ENCODE measurements around the gene GTF2A1. TPM values are rescaled to one million over a fixed set of nuclear protein-coding genes. Genes with fewer than 3 reads are reported as not detected.
A peak's percentile ranks its signal among the peaks of the same experiment; 100 is the strongest.

The GTF2A1 gene
- total and polyA plus RNA-seq, 4 donors, result 4.5 to 40.8 (median 16.7) TPM

- no peak for TF ChIP-seq CTCF (IDR thresholded peaks at IDR 0.05; ENCODE audit: control extremely low read depth, extremely low read depth)
- no peak overlapping the region for H3K4me3 ChIP-seq
- ATAC-seq (ENCODE audit: insufficient read depth, low FRiP score) (no peak), DNase-seq (no peak)
- peaks cover 0 to 1% (median 0%) of the 10 kb centered on the region in 4 donors for H3K36me3 ChIP-seq (ENCODE audit: control insufficient read depth in 4 of 4, insufficient read depth in 4 of 4, low read length in 4 of 4)
- H3K27ac ChIP-seq (ENCODE audit: low read depth in 1 of 2, low read length in 1 of 2), result no peak overlapping the region
- H3K4me1 ChIP-seq (ENCODE audit: control insufficient read depth in 5 of 5, insufficient read depth in 5 of 5, low read length in 5 of 5), result no peaks in the 10 kb centered on the region
- no peaks in the 10 kb centered on the region for H3K27me3 ChIP-seq (ENCODE audit: control insufficient read depth in 3 of 3, insufficient read depth in 3 of 3, low read length in 2 of 3)
- 83 to 94% methylated on average over 4 of the region's 4 CpGs for WGBS, 2 donors
- H3K9me3 ChIP-seq (ENCODE audit: control insufficient read depth in 4 of 4, insufficient read depth in 3 of 4, low read length in 3 of 4), result no peaks in the 10 kb centered on the region
- no peak overlapping the region for H3K9ac ChIP-seq (ENCODE audit: insufficient read depth in 1 of 2, low read length in 2 of 2)
These were observed 43.1 kb upstream of the GTF2A1 start for GRCh38 chr14:81263777-81264410.

GRCh38 chr14:81261176-81261575 lies 40.4 kb upstream of the GTF2A1 start:
- H3K27ac ChIP-seq (ENCODE audit: low read depth in 1 of 2, low read length in 1 of 2), result no peak overlapping the region
- H3K9ac ChIP-seq (ENCODE audit: insufficient read depth in 1 of 2, low read length in 2 of 2), result no peak overlapping the region
- no peaks in the 10 kb centered on the region for H3K36me3 ChIP-seq (ENCODE audit: control insufficient read depth in 4 of 4, insufficient read depth in 4 of 4, low read length in 4 of 4)
- ATAC-seq (ENCODE audit: insufficient read depth, low FRiP score), result no peak
- DNase-seq, result peak in 2 of 3 donors; percentile 36 to 47
- WGBS, 2 donors, result 63 to 75% methylated on average over 3 of the region's 3 CpGs
- H3K27me3 ChIP-seq (ENCODE audit: control insufficient read depth in 3 of 3, insufficient read depth in 3 of 3, low read length in 2 of 3), result no peaks in the 10 kb centered on the region
- H3K4me3 ChIP-seq, result no peak overlapping the region
- no peaks in the 10 kb centered on the region for H3K4me1 ChIP-seq (ENCODE audit: control insufficient read depth in 5 of 5, insufficient read depth in 5 of 5, low read length in 5 of 5)
- no peak for TF ChIP-seq CTCF (IDR thresholded peaks at IDR 0.05; ENCODE audit: control extremely low read depth, extremely low read depth)
- no peaks in the 10 kb centered on the region for H3K9me3 ChIP-seq (ENCODE audit: control insufficient read depth in 4 of 4, insufficient read depth in 3 of 4, low read length in 3 of 4)

GRCh38 chr14:81260732-81261131 lies 40.0 kb upstream of the GTF2A1 start:
- WGBS, 2 donors, result 83 to 91% methylated on average over 3 of the region's 3 CpGs

More at GRCh38 chr14:81260732-81261131, 40.0 kb upstream of the GTF2A1 start:
- Histone ChIP-seq H3K4me1 (ENCODE audit: control insufficient read depth in 5 of 5, insufficient read depth in 5 of 5, low read length in 5 of 5) (no peaks in the 10 kb centered on the region), H3K9me3 (ENCODE audit: control insufficient read depth in 4 of 4, insufficient read depth in 3 of 4, low read length in 3 of 4) (no peaks in the 10 kb centered on the region), H3K27me3 (ENCODE audit: control insufficient read depth in 3 of 3, insufficient read depth in 3 of 3, low read length in 2 of 3) (no peaks in the 10 kb centered on the region), H3K9ac (ENCODE audit: insufficient read depth in 1 of 2, low read length in 2 of 2) (no peak overlapping the region), H3K36me3 (ENCODE audit: control insufficient read depth in 4 of 4, insufficient read depth in 4 of 4, low read length in 4 of 4) (no peaks in the 10 kb centered on the region), H3K4me3 (no peak overlapping the region), H3K27ac (ENCODE audit: low read depth in 1 of 2, low read length in 1 of 2) (no peak overlapping the region)
- ATAC-seq (ENCODE audit: insufficient read depth, low FRiP score) (no peak), DNase-seq (no peak)
- TF ChIP-seq CTCF (IDR thresholded peaks at IDR 0.05; ENCODE audit: control extremely low read depth, extremely low read depth), result no peak

Data from lung (tissue), 12 donors.